ENCODE results near the gene FHOD3. TPM values are rescaled to one million over a fixed set of nuclear protein-coding genes. Genes with fewer than 3 reads are reported as not detected.

The FHOD3 gene
- total and polyA plus RNA-seq, 9 of the 15 experiments (the other 6 are each of a cell fraction or from before 2014, with no cell fraction given): 0.11 TPM; not detected in 8

- POLR2A ChIA-PET: interaction anchor here (0.6 to 0.8 kb wide), 2 partner anchors 9 to 37 kb away, joined by 3 to 7 read pairs; no protein-coding TSS in a partner anchor
- Histone ChIP-seq H4K20me1 (replicated peaks; ENCODE audit: control insufficient read depth, insufficient read depth, low read length) (peaks cover 9% of the 10 kb centered on the region; the same call in 1 of the 2 replicates), H3K27ac (ENCODE audit: extremely low read depth, low read depth, low read length) (no peak overlapping the region), H3K36me3 (ENCODE audit: control insufficient read depth, insufficient read depth, low read length) (no peaks in the 10 kb centered on the region), H3K4me2 (ENCODE audit: insufficient read depth, low read length) (no peak overlapping the region), H3K79me2 (ENCODE audit: control insufficient read depth, insufficient read depth, low read length) (no peaks in the 10 kb centered on the region), H3K9me3 (replicated peaks; ENCODE audit: control insufficient read depth, insufficient read depth, low read depth, low read length) (no peaks in the 10 kb centered on the region), H3K4me1 (replicated peaks in 1 of 2; ENCODE audit: control insufficient read depth in 2 of 2, insufficient read depth in 2 of 2, low read length in 2 of 2) (no peaks in the 10 kb centered on the region), H2AFZ (ENCODE audit: low read depth, low read length) (no peak overlapping the region), H3K9me1 (ENCODE audit: control insufficient read depth, insufficient read depth, low read length) (no peaks in the 10 kb centered on the region), H3K4me3 (no peak overlapping the region), H3K27me3 (ENCODE audit: control insufficient read depth in 2 of 2, insufficient read depth in 2 of 2, low read length in 2 of 2) (peaks cover 15 to 43% of the 10 kb centered on the region in 2 experiments; a peak in 3 of 5 replicates), H3K9ac (ENCODE audit: insufficient read depth in 1 of 2, low read depth in 2 of 2, low read length in 2 of 2) (no peak overlapping the region)
- DNase-seq (ENCODE audit: extremely low read depth in 1 of 4, low spot score in 3 of 4) (no peak), FAIRE-seq (no peak), ATAC-seq (peak; percentile 20; the same call in 1 of the 3 replicates)
- no TSS peak for BruUV-seq (replicated peaks)
- 0% methylated on average over 4 of the region's 4 CpGs for WGBS (ENCODE audit: insufficient coverage, low coverage, missing lambda C conversion rate)
- no peak for TF ChIP-seq ZBTB40 (IDR thresholded peaks at IDR 0.05)
- TF ChIP-seq ZBTB40 (CRISPR knock-in tag; IDR thresholded peaks at IDR 0.05): no peak
- TF ChIP-seq ZEB2 (IDR thresholded peaks at IDR 0.05): no peak
- TF ChIP-seq NR1H2 (CRISPR knock-in tag; IDR thresholded peaks at IDR 0.05): no peak
- CTCF ChIA-PET (ENCODE audit: low intra/inter-chr PET ratio): no interaction called here
- intact Hi-C loops (cut with micrococcal nuclease) (no loop called here), in situ Hi-C loops (cut with MboI) (no loop called here)
These were observed 410.9 kb downstream of the FHOD3 start for GRCh38 chr18:36708366-36708765.

All from K562 (cell line).